HepG2 (cell line): ENCODE results near the gene TLR9. TPM values are rescaled to one million over a fixed set of nuclear protein-coding genes. Genes with fewer than 3 reads are reported as not detected.

ENCODE experiments used
- BATF2 ChIP-seq: sonication (generic); formaldehyde crosslinking; IDR thresholded peaks from 2 replicates; pipeline ENCODE4 v1.8.0; 2022; ENCODE audit warnings: mild to moderate bottlenecking, missing genetic modification reagents, moderate library complexity
- BHLHE40 ChIP-seq: IDR thresholded peaks from 2 replicates; pipeline ENCODE4 v1.6.1; 2011; ENCODE audit warnings: low read length, improper control_type of control experiment
- CEBPG ChIP-seq: IDR thresholded peaks from 2 replicates; pipeline ENCODE4 v1.6.1; 2016
- HNF4A ChIP-seq: sonication (generic); formaldehyde crosslinking; IDR thresholded peaks from 2 replicates; pipeline ENCODE4 v1.4.0; 2020; ENCODE audit warnings: missing genetic modification reagents
- MTERF4 ChIP-seq: sonication (generic); formaldehyde crosslinking; IDR thresholded peaks from 2 replicates; pipeline ENCODE4 v1.8.0; 2023; ENCODE audit warnings: mild to moderate bottlenecking, missing genetic modification reagents
- PAXIP1 ChIP-seq: sonication (generic); formaldehyde crosslinking; conservative IDR thresholded peaks from 2 replicates; pipeline ENCODE4 v1.4.0; 2020; ENCODE audit warnings: mild to moderate bottlenecking, missing genetic modification reagents, moderate library complexity
- PRMT3 ChIP-seq: sonication (generic); formaldehyde crosslinking; IDR thresholded peaks from 2 replicates; pipeline ENCODE4 v1.8.1; 2022; ENCODE audit warnings: low read depth, mild to moderate bottlenecking, moderate library complexity, missing genetic modification reagents, borderline replicate concordance
- TBL1XR1 ChIP-seq: fragments of 150-350 bp; IDR thresholded peaks from 2 replicates; pipeline ENCODE4 v1.6.1; 2014; ENCODE audit warnings: borderline replicate concordance, low read length; ENCODE audit not compliant: partially characterized antibody
- TEF ChIP-seq: sonication (generic); formaldehyde crosslinking; IDR thresholded peaks from 2 replicates; pipeline ENCODE4 v1.5.0; 2020; ENCODE audit warnings: missing genetic modification reagents
- TERF1 ChIP-seq: sonication (generic); formaldehyde crosslinking; IDR thresholded peaks from 2 replicates; pipeline ENCODE4 v1.8.0; 2022; ENCODE audit warnings: mild to moderate bottlenecking, missing genetic modification reagents, moderate library complexity
- WIZ ChIP-seq: sonication (generic); formaldehyde crosslinking; IDR thresholded peaks from 2 replicates; pipeline ENCODE4 v1.5.1; 2020; ENCODE audit warnings: mild to moderate bottlenecking, missing genetic modification reagents
- ZNF343 ChIP-seq: sonication (generic); formaldehyde crosslinking; IDR thresholded peaks from 2 replicates; pipeline ENCODE4 v1.4.0; 2020; ENCODE audit warnings: mild to moderate bottlenecking, missing genetic modification reagents
- ZNF770 ChIP-seq: sonication (generic); formaldehyde crosslinking; IDR thresholded peaks from 2 replicates; pipeline ENCODE4 v1.5.0; 2020; ENCODE audit warnings: mild to moderate bottlenecking, missing genetic modification reagents
- ZNF780A ChIP-seq: sonication (generic); formaldehyde crosslinking; IDR thresholded peaks from 2 replicates; pipeline ENCODE4 v1.8.0; 2022; ENCODE audit warnings: mild to moderate bottlenecking, missing genetic modification reagents, moderate library complexity
- ZUFSP ChIP-seq: sonication (generic); formaldehyde crosslinking; IDR thresholded peaks from 2 replicates; pipeline ENCODE4 v1.9.0; 2021; ENCODE audit warnings: missing genetic modification reagents, mild to moderate bottlenecking, borderline replicate concordance
- polyA plus RNA-seq, 8 experiments: library from polyadenylated mRNA; depleted of rRNA in 3 of 8; stranded (reverse) in 7 of 8; unstranded in 1 of 8; fragments of >200 nt; fragmentation: Illumina TruSeq in 4 of 8; extraction: Trizol in 4 of 8; gene quantifications; 2 replicates each; pipeline versions ENCODE4 v1.2.1 to v1.2.3, GENCODE V29; 2011 to 2016; ENCODE audit warnings: low read depth in 4 of 8, missing spikeins in 1 of 8, mixed read lengths in 1 of 8; ENCODE audit not compliant: insufficient read depth in 1 of 8
- total RNA-seq, 5 experiments: library from RNA; depleted of rRNA; stranded (reverse); fragments of >200 nt; fragmentation: Illumina TruSeq; extraction: Trizol; gene quantifications; 2 replicates each; pipeline ENCODE4 v1.2.3, GENCODE V29; 2016; ENCODE audit warnings: low read depth in 1 of 5

Gene TLR9
- total and polyA plus RNA-seq, 2 of the 13 experiments (the other 11 are each of a cell fraction or from before 2014, with no cell fraction given) = not detected

- TF ChIP-seq PAXIP1 (CRISPR knock-in tag) = no peak
- no peak for TF ChIP-seq MTERF4 (CRISPR knock-in tag)
- TF ChIP-seq CEBPG (CRISPR knock-in tag) = 0 out of 2 replicates have a peak, but pooled peaks have one; percentile 42
- no peak for TF ChIP-seq TEF (CRISPR knock-in tag)
- no peak for TF ChIP-seq WIZ (CRISPR knock-in tag)
- no peak for TF ChIP-seq TBL1XR1
- TF ChIP-seq ZUFSP (CRISPR knock-in tag) = no peak
- no peak for TF ChIP-seq HNF4A (CRISPR knock-in tag)
- TF ChIP-seq ZNF780A = no peak
- TF ChIP-seq BHLHE40 = no peak
- TF ChIP-seq BATF2 = no peak
- TF ChIP-seq ZNF343 (CRISPR knock-in tag) = no peak
- TF ChIP-seq PRMT3 (CRISPR knock-in tag) = no peak
- TF ChIP-seq TERF1 (CRISPR knock-in tag) = no peak
- TF ChIP-seq ZNF770 = no peak
Measured at GRCh38 chr3:52220380-52221026, 4.9 kb downstream of the TLR9 start (continued).
